ENCODE data around the gene TLR2.

- no peak for TF ChIP-seq CTCF (conservative IDR thresholded peaks at IDR 0.05)
- no peak for TF ChIP-seq ZFX (IDR thresholded peaks at IDR 0.05)
Observed at GRCh38 chr4:153724606-153725005, 40.5 kb downstream of the TLR2 start.
